Loucy (cell line): ENCODE results near the gene NTNG1.

Experiments used
- CTCF ChIP-seq: fragments of 200-600 bp; sonication (generic); conservative IDR thresholded peaks from 2 replicates; pipeline ENCODE4 v1.5.1; 2014; ENCODE audit warnings: mild to moderate bottlenecking, antibody characterized with exemption, low read length
- EZH2phosphoT487 ChIP-seq: fragments of 200-600 bp; IDR thresholded peaks from 2 replicates; pipeline ENCODE4 v1.6.1; 2018; ENCODE audit warnings: antibody characterized with exemption, mild to moderate bottlenecking, moderate library complexity, borderline replicate concordance

- TF ChIP-seq CTCF (no peak), EZH2phosphoT487 (no peak)
Observed at GRCh38 chr1:107358619-107359327, 217.9 kb downstream of the NTNG1 start.
